GM13976 (cell line): ENCODE data around the gene IL11.
"Not testable (repeated sequence)": the region's sequence is repeated elsewhere in the genome, so short reads cannot be mapped to it uniquely, and the experiment has no call there.

Experiments used
- DNase-seq: peaks from one replicate; pipeline ENCODE4 v3.0.0; 2012; ENCODE audit warnings: low spot score
- in situ Hi-C: fragments of 300-500 bp; cut with MboI; formaldehyde crosslinking; loops from one replicate; pipeline ENCODE4 v1.12.0; 2022; ENCODE audit warnings: low sequenced_read_pairs, mixed read lengths, inconsistent platforms; ENCODE audit not compliant: unreplicated experiment
- TF ChIP-seq, protein P1 (sequence below): IDR thresholded peaks from 2 replicates; pipeline ENCODE4 v1.5.1; 2012; ENCODE audit warnings: borderline replicate concordance, mild to moderate bottlenecking; ENCODE audit not compliant: insufficient read depth; ENCODE audit errors: extremely low read depth, missing control alignments, control extremely low read depth

Gene IL11

GRCh38 chr19:55407800-55408532, 37.7 kb upstream of the IL11 start:
- DNase-seq: peak; percentile 98
- in situ Hi-C loops: no loop called here
- TF ChIP-seq, protein P1, sequence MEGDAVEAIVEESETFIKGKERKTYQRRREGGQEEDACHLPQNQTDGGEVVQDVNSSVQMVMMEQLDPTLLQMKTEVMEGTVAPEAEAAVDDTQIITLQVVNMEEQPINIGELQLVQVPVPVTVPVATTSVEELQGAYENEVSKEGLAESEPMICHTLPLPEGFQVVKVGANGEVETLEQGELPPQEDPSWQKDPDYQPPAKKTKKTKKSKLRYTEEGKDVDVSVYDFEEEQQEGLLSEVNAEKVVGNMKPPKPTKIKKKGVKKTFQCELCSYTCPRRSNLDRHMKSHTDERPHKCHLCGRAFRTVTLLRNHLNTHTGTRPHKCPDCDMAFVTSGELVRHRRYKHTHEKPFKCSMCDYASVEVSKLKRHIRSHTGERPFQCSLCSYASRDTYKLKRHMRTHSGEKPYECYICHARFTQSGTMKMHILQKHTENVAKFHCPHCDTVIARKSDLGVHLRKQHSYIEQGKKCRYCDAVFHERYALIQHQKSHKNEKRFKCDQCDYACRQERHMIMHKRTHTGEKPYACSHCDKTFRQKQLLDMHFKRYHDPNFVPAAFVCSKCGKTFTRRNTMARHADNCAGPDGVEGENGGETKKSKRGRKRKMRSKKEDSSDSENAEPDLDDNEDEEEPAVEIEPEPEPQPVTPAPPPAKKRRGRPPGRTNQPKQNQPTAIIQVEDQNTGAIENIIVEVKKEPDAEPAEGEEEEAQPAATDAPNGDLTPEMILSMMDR: no peak

DNA sequence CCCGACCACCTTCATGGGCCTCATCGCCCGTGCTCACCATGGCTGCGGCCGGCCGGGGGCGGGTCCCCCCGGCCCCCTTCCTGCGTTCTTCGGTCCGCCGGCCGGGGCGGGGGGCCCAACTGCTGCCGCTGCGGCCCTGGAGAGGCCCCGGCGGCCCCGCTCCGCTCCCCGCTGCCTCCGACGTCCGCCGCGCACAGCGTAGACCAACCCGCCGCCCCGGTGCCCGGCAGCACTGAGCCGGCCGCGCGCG, 37.2 kb upstream of the IL11 start, which contains the start of gene UBE2S:
TSS of gene UBE2S (minus strand) at position 239 of the 250 bp plus-strand sequence. CDS start at position 40, 199 bp downstream.
- in situ Hi-C loops: not testable (repeated sequence)

GRCh38 chr19:55406826-55407549, 36.7 kb upstream of the IL11 start:
- in situ Hi-C loops: no loop called here
- peak; percentile 67 for DNase-seq
- TF ChIP-seq, protein P1: no peak

More for the DNA sequence above, 37.2 kb upstream of the IL11 start, which contains the start of gene UBE2S:
- not testable (repeated sequence) for DNase-seq

DNA sequence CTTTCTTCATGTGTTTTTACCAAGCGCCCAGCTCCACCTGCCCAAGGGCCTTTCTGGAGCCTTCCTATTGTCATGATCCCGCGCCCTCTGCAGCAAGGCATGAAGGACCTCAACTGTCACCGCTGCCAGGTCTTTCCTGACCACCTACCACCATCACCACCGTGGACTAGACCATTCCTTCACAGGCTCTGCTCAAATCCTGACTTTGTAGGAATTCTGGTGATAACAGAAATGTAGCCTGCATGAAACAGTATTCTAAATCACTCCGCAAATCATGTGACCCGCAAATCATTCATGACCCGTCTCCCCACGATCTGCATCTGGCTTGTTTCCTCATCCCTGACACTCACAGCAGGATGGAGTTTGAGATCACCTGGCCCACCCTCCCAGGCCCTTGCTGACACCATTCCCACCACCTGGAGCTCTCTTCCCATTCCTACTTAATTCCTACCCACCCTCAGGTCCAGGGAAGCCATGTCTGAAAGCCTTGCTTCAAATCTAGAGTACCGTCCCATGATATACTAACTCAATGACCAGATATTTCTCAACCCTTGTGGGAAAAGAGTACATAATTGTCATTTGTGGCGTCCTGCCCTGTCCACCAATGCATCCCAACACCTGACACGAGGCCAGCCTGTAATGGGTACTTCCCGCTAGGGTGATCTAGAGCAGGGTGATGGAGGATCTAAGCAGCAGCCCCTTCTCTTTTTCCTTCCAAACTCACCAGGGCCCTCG, 36.0 kb upstream of the IL11 start:
- TF ChIP-seq, protein P1: no peak
- DNase-seq: no peak
- in situ Hi-C loops: no loop called here

DNA sequence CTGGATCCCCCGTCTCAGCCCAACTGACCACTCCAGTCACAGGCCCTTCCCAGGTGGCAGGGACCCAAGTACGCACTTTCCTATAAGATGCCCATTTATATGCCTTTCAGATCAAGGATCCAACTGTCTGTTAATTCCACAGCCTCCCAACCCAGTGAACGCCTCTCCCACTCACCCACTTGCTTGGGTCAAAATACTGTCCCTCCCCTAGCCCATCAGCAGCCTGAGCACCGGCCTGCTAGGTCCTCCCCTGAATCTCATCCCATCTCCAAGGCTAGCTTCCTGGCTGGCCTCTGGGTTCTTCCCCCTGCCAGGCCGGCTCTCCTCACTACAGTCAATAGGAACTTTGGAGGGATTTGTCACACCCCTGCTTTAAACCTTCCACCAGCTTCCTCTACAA, 35.4 kb upstream of the IL11 start:
- TF ChIP-seq, protein P1: no peak
- DNase-seq: no peak
- in situ Hi-C loops: no loop called here

DNA sequence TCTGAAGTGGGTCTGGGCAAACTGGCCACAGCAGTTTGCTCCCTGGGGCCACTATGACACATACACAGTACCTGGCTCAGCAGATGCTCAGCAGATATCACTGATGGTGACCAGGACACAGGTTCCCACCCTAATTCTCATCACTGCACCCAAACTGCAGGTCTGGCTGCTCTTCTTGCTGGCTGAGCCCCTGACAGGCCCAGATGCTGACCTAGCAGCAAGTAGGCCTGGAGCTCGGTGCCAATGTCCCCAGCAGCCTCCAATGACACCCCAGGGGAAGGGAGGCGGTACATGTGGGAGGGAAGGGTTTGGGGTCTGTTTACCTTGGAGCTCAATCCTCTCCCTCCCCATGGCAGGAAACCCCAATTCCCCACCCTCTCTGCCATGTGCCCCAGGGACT, 32.2 kb upstream of the IL11 start:
- no peak for DNase-seq
- in situ Hi-C loops: no loop called here
- TF ChIP-seq, protein P1: no peak

- in situ Hi-C loops: not testable (repeated sequence)
Measured at GRCh38 chr19:55401390-55401789, 31.1 kb upstream of the IL11 start.

More at GRCh38 chr19:55401390-55401789, 31.1 kb upstream of the IL11 start:
- not testable (repeated sequence) for DNase-seq
